PFSK-1 (cell line): Measurements from ENCODE around the gene AKAP6.

ENCODE experiments used
- FOXP2 ChIP-seq: optimal IDR thresholded peaks from 2 replicates; pipeline ENCODE3; 2011; ENCODE audit warnings: borderline replicate concordance, control low read depth, inconsistent platforms; ENCODE audit not compliant: insufficient read depth; ENCODE audit errors: extremely low read length, extremely low read depth
- POLR2AphosphoS5 ChIP-seq: IDR thresholded peaks from 2 replicates; pipeline ENCODE4 v1.6.1; 2012; ENCODE audit warnings: low read depth, mild to moderate bottlenecking, control low read depth, low read length, moderate library complexity
- REST ChIP-seq, 2 experiments: IDR thresholded peaks; 2 replicates each; pipeline versions ENCODE4 v1.6.1 to v1.8.0; 2011 to 2012; ENCODE audit warnings: low read depth in 2 of 2, low read length in 2 of 2, control low read depth in 1 of 2, inconsistent platforms in 1 of 2, mild to moderate bottlenecking in 1 of 2, moderate library complexity in 1 of 2; ENCODE audit not compliant: insufficient read depth in 1 of 2
- SIN3A ChIP-seq: IDR thresholded peaks from 2 replicates; pipeline ENCODE4 v1.6.1; 2012; ENCODE audit warnings: mild to moderate bottlenecking, low read length, moderate library complexity, borderline replicate concordance; ENCODE audit not compliant: insufficient read depth
- TAF1 ChIP-seq: IDR thresholded peaks from 2 replicates; pipeline ENCODE4 v1.6.1; 2012; ENCODE audit warnings: low read length, control low read depth, borderline replicate concordance; ENCODE audit not compliant: insufficient read depth

Gene AKAP6

DNA sequence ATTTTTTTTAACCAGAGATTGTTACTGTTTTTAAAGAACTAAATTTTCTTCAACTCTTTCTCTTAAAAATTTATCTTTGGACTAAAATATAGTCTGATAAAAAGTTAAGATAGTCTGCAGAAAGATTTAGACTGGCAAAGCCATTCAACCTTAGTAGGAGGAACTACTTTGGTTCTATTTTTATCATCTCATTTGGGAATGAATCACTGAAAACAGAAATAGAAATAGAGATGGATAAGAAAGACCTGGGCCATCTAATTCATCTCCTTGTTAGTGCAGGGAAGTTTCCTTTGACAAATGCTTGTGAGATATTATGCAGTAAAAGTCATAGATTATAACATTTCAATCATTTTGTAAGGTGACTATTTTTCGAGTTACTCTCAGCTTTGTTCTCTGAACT lies 346.3 kb downstream of the AKAP6 start:
- TF ChIP-seq TAF1 (no peak), REST (IDR thresholded peaks at IDR 0.05; ENCODE audit: insufficient read depth in 1 of 2, low read depth in 2 of 2, low read length in 2 of 2) (no peak)

DNA sequence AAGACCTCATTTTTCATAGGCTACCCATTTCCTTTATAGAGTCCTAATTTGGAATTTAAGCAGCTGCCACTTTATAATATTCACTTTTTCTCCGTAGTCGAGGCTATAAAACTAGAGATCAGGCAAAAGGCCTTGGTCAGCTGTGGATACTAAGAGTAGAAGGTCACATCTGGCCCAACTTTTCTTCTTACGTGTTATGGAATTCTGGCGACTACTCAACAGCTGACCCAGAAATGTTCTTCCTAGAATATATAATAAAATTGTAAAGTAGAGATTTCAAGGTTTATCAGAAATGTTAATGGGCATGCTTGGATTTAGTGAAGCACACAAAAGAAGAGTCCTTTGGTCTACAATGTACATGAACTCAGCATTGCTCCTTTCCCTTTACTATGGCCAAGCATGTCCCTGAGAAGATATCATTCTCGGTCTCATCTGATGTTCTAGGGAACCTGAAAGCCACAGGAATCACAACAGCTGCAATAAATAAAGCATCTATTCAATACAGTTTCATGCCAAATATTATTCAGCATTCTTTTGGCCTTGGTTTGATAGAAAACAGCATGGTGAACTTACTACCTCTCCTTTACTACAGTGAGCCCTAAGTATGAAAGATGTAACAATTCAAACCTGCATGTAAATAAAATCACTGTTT lies 348.2 kb downstream of the AKAP6 start:
- TF ChIP-seq FOXP2 (no peak), TAF1 (no peak), REST (IDR thresholded peaks at IDR 0.05; ENCODE audit: insufficient read depth in 1 of 2, low read depth in 2 of 2, low read length in 2 of 2) (no peak), POLR2AphosphoS5 (no peak), SIN3A (no peak)

DNA sequence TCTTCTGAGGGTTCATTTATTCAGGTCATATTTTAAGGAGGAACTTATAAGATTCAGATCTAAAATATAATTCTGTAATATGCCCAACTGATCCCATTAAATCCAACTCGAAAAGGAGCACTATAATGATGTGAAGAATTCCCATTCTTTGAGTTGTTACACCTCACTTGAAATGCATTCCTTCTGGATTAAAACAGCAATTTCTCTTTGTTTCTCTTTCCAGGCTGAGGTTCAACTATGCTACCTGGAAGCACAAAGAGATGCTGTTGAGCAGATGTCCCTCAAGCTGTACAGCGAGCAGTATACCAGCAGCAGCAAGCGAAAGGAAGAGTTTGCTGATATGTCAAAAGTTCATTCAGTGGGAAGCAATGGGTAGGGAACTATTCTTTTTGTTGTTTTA lies 349.0 kb downstream of the AKAP6 start:
- TF ChIP-seq FOXP2: no peak
- TF ChIP-seq REST (IDR thresholded peaks at IDR 0.05; ENCODE audit: insufficient read depth in 1 of 2, low read depth in 2 of 2, low read length in 2 of 2): no peak
- TF ChIP-seq POLR2AphosphoS5: no peak
- TF ChIP-seq SIN3A: no peak
- no peak for TF ChIP-seq TAF1

GRCh38 chr14:32679927-32680612 lies 351.0 kb downstream of the AKAP6 start:
- TF ChIP-seq REST (IDR thresholded peaks at IDR 0.05; ENCODE audit: insufficient read depth in 1 of 2, low read depth in 2 of 2, low read length in 2 of 2): no peak
- TF ChIP-seq FOXP2: no peak
- no peak for TF ChIP-seq SIN3A
- TF ChIP-seq TAF1: no peak
- TF ChIP-seq POLR2AphosphoS5: no peak

GRCh38 chr14:32681598-32681997 lies 352.5 kb downstream of the AKAP6 start:
- TF ChIP-seq REST (IDR thresholded peaks at IDR 0.05; ENCODE audit: insufficient read depth in 1 of 2, low read depth in 2 of 2, low read length in 2 of 2): no peak
- TF ChIP-seq FOXP2: no peak
- TF ChIP-seq SIN3A: no peak
- no peak for TF ChIP-seq TAF1
- TF ChIP-seq POLR2AphosphoS5: no peak
